ENCODE data around the gene ERG28.

The ERG28 gene

DNA sequence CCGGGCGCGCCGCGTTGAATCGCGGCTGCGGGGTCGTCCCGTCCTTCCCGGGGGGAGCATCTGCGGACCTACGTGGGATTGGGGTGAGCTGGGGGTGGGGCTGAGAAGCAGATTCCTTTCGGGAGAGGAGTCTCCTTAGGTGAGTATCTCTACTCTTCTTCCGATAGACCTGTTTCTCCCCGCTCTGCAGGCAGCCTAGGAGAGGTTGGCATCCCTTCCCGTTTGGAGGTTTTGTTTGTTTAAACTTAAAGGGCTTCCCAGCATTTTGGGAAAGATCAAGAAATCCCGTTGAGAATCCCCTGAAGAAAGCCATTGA lies 781 bp upstream of the ERG28 start:
- no peak for DNase-seq

DNA sequence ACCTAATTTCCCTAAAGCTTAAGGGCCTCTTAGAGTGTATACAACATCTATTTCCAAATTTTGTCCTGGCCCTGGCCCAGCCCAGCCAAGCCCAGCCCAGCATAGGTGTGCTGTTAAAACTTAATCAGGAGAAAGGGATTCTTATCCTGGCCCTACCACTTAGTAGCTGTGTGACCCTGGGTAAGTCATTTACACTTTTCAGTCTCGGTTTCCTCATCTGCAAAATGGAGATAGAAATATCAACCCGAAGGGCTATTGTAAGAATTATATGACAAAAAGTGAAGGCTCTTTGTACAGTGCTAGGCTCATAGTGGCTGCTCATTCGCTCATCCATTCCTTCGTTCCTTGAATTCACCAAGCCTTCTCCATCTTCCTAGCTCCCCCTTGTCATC lies 442 bp downstream of the ERG28 start:
- no peak for DNase-seq

GRCh38 chr14:75658957-75659356 lies 1.7 kb downstream of the ERG28 start:
- DNase-seq, result no peak

GRCh38 chr14:75657331-75657730 lies 3.3 kb downstream of the ERG28 start:
- no peak for DNase-seq

GRCh38 chr14:75655235-75655634 lies 5.4 kb downstream of the ERG28 start:
- DNase-seq, result no peak

DNA sequence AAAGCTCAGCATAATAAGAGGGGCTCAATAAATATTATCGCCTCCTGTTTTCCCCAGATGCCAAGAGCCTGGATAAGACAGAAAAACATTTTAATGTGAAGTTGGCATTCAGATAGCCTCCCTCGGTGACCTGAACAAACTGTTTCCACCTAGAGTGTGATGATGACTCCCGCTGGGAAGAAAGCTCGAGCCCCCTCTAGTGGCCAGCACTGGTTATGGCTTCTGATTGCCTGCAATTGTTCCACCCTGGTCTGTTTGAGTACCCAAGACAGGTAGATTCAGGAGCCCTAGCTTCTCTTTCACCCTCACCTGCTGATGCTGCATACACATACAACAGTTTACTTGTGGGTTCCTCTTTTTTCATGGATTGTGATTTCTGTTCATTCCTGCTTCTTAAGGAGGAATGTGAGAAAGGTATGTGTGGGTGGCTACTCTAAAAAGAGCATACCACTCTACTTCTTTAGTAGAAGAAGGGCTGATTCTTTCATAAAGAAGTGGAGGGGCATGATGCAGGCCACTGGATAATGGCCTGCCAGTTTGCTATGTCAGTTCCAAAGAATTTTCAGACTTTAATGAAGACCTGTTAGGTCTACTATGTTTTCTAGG lies 6.4 kb downstream of the ERG28 start:
- DNase-seq, result peak; percentile 46

DNA sequence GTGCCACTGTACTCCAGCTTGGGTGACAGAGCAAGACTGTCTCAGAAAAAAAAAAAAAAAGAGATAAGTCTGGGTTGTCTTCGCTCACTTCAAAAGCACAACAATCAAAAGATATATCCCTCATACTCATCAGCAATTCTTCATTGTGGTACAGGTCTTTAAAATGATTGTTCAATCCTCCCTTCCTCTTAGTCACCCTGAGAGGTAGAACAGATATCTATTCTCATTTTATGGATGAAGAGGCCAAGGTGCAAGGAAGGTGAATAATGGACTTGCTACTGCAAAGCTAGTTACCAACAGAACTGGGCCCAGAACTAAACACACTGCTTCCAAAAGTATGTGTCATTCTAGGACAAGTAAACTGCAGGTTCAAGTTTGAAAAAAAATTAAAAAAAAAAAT lies 7.1 kb downstream of the ERG28 start:
- DNase-seq, result no peak

DNA sequence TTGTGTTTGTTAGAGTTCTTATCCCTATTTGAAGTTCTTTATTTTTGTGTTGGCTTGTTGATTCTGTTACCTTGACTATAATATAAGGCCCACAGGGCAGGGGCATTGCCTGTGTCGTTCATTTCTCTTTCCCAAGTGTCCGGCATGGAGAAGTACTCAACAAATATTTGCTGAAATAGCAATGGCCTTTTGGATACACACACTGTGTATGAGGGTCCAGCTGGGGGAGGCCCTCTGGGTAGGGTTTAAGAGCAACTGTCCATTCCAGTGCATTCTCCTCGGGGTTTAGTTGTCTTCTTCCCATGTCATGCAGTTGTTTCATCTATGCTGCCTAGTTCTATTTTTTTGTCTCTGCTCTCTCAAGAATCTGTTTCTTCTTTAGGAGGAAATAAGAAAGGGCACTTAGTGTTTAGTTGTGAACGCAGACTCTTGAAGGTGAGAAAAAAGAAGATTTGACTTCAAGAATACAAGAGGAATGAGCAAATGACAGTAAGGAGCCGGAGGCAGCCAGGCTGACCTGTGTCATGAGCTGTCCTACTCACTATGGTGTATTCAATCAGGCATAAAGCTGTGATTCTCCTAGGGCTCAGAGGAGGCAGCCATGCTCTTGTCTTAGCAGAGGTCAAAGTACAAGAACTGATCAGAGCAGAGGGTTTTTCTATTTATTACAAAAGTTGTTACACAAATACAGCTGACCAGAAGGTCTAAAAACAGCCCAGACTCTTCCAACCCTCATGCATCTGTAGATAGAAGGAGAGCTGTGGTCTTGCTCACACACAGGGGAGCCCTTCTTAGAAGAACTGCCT lies 10.2 kb downstream of the ERG28 start:
- no peak for DNase-seq

DNA sequence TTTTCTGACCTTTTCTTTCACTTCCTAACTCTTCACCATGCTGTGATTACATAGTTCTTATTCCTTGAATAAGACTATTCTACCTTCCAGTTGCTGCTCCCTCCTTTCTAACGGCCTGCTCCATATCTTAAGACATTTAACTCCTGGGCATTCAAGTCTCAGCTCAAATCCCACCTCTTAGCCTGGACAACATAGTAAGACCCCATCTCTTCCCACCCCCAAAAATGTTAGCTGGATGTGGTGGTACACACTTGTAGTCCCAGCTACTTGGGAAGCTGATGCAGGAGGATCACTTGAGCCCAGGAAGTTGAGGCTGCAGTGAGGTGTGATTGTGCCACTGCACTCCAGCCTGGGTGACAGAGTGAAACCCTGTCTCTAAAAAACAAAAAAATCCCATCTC lies 10.9 kb downstream of the ERG28 start:
- DNase-seq, result no peak

GRCh38 chr14:75649337-75649736 lies 11.3 kb downstream of the ERG28 start:
- no peak for DNase-seq

DNA sequence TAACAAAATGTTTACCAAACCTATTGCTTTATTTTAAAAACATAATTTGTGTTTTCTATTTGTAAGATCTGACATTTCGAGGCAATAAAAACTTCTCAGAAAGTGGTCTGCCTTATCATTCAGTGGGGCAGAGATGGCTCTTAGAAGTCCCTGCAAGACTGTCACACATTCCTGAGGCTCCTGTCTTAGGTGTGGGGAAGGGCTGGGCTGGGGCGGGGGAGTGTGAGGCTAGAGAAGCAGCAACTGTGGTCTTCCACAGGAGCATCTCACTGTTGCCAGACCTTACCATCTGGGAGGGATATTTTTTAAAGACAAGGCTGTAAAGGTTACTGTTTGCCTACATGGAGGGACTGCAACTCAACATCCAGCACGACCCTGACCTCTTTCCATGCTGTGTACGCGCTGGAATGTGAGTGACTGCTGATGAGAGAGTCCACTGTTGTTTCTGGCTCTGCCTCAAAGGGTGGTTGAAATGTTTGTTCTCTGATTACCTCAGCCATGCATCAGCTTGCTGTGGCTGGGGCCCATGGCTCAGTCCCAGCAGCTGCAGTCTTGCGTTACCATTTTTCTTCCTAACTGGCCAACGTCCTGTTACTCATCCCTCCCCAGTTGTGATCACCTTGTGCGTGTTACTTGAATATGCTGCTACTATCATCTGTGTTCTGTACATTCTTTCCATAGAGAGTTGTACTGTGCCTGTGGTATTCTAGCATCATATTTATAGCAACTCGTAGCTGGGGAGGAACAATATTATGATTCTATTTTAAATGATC lies 12.4 kb downstream of the ERG28 start:
- peak; percentile 46 for DNase-seq

DNA sequence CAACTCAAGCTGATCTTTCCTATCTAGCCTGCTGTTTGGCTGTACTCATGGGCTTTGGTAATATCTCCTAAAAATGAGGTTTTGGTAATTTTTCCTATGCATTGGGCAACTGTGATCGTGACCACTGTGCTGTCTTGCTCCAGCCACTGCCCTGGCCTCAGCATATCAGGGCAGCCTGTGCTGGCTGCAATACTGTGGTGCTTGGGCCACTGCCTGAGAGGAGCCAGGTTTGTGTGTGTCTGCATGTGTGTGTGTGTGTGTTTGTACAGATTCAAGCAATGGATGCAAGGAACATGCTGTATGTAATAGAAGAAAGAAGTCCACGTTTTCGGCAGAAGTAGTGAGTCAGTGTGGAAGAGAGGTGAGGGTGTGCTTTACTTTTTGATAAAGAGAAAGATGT lies 13.0 kb downstream of the ERG28 start:
- no peak for DNase-seq

DNA sequence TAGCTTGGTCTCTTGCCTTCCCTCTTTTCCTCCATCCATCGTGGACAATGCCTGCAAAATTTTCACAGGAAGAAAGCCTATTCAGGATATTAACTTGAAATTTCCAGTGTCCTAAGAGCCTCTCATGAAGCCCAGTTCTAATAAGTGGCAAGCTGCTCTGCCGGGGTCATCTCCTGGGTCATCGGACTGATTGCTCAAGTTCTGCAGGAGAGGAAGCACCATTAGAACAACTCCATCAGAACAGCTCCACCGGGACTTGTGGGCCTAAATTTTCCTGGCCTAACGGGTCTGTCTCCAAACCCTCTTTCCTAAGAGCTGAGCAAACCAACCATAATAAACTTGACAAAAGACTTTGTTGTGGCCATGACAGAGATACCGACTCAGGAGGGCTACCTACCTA lies 13.9 kb downstream of the ERG28 start:
- DNase-seq, result no peak

GRCh38 chr14:75645056-75645455 lies 15.6 kb downstream of the ERG28 start:
- no peak for DNase-seq

GRCh38 chr14:75643985-75644384 lies 16.7 kb downstream of the ERG28 start:
- no peak for DNase-seq

GRCh38 chr14:75640876-75641275 lies 19.8 kb downstream of the ERG28 start:
- no peak for DNase-seq

GRCh38 chr14:75636100-75636692 lies 24.5 kb downstream of the ERG28 start:
- DNase-seq, result no peak

DNA sequence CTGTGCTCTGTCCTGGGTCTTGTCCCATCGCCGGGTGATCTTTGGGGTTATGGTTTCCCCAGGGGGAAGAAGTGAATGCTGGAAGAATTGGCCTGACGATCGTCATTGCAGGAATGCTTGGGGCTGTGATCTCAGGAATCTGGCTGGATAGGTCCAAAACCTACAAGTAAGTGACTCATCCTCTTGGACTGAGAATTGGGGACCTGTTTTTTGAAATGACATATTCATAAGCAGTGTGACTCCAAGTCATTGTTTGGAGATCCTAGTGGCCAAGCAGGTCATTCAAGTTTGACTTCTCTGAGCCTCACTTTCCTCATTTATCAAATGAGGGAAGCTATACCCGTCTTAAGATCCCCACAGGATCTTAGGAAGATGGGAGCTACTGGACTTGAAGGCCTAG lies 25.8 kb downstream of the ERG28 start:
- DNase-seq, result no peak

DNA sequence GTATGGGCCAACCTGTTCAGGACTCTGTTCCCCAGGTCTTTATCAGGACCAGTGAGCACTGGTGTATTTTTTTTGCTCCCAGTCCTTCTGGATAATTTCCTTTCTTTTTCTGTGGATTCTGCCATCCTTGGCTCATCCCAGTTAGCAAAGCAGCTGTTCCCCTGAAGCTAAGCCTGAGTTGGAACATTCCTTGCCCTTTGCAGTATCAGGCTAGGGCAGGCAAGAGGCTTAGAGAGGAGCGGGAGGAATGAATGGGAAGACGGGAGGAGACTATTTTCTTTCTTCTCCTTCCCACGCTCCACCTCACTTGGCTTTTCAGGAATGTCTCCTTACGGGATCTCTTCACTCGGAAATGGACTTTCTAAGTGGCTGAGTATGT lies 29.2 kb downstream of the ERG28 start:
- no peak for DNase-seq

DNA sequence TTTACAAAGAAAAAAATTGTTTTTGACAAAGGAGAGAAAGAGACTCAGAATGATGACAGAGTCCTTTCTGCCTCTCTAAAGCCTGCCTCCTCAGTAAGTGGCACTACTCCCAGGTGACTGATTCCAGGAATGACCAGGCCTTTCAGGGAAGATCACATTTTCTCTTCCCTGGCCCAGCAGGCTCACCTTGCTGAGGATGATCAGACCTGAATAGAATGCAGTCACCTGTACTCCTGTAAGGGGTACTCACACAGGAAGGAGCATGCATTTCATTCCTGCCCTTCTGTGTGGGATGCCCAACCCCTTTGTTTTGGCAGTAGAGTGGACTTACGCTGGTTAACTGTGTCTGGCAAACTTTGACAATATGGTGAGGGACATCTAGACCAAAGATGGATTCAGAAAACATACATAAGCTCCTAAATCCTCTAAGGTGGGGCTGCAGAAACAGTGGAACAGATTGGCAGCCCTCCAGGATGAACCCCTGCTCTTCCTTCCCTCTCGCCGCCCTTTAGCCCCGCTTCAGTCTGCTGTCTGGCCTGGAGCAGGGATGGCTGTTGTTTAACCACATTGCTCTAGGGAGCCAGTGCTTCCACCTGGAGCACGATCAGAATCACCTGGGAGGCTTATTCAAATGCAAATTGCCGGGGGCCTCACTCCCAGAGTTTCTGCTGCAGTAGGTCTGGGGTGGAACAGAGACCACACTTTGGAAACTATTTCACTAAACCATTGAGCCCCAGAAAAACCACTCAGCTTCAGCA lies 29.8 kb downstream of the ERG28 start:
- no peak for DNase-seq

DNA sequence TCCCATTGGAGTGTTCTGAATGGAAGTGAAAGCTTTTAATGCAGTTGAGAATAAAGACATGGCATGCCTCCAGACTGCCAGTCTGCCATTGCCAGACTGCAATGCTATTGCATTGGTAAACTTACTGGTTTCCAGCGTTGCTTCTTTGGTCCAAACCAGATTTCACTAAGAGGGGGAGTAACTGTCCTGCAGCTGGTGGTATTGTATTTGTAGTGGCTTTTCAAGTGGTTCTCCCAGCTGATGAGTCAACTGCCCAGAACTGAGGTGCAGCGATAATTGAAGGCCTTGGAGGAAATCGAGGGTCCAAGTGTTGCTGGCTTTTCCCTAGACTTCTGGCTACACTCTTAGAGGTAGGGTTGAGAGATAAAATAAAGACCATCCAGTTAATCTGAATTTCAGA lies 31.9 kb downstream of the ERG28 start:
- no peak for DNase-seq

- DNase-seq, result no peak
Observed at GRCh38 chr14:75627406-75627805, 33.3 kb downstream of the ERG28 start.

DNA sequence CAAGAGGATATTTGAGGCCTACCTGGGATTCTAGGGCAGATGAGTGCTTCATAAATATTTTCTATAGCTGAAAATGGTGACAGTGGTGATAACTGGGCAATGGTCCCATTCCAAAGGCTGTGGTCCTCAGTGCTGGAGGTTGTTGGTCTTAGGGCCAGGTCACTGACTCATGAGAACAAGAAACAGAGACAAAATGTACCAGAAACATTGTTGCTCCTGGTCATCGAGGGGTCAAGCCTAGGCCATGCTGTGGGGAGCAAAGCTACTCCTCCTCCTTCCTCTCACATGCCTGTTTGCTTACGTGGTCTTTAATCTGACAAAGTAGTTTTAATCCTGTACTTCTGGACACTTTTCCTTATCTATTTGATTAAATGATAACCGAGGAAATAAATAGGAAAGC lies 33.8 kb downstream of the ERG28 start:
- DNase-seq, result no peak

All from right kidney (tissue), 1 donor.